DOHH2 (cell line): ENCODE results near the gene NOL4L.

ENCODE experiments used
- CTCF ChIP-seq: fragments of 200-600 bp; sonication (generic); IDR thresholded peaks from one replicate; pipeline ENCODE4 v1.5.1; 2014; ENCODE audit warnings: antibody characterized with exemption, mild to moderate bottlenecking, low read depth, low read length; ENCODE audit not compliant: poor library complexity, severe bottlenecking
- EZH2phosphoT487 ChIP-seq: fragments of 200-600 bp; sonication (generic); IDR thresholded peaks from 2 replicates; pipeline ENCODE4 v1.6.1; 2017; ENCODE audit warnings: borderline replicate concordance, mild to moderate bottlenecking, antibody characterized with exemption, low read length, moderate library complexity, mixed read lengths

GRCh38 chr20:32452776-32453466, 132.2 kb downstream of the NOL4L start:
- no peak for TF ChIP-seq CTCF
- no peak for TF ChIP-seq EZH2phosphoT487
